Pericardium fibroblast (primary cell): Measurements from ENCODE around the gene BCL2L11. TPM values are rescaled to one million over a fixed set of nuclear protein-coding genes. Genes with fewer than 3 reads are reported as not detected.

Experiments used
- total RNA-seq: library from RNA; depleted of rRNA; stranded (reverse); fragments of >200 nt; gene quantifications from 2 replicates; pipeline ENCODE4 v1.2.3, GENCODE V29; 2015

BCL2L11 gene, protein sequence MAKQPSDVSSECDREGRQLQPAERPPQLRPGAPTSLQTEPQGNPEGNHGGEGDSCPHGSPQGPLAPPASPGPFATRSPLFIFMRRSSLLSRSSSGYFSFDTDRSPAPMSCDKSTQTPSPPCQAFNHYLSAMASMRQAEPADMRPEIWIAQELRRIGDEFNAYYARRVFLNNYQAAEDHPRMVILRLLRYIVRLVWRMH
- total RNA-seq, result 3.2 and 4.6 TPM in 2 replicates

DNA sequence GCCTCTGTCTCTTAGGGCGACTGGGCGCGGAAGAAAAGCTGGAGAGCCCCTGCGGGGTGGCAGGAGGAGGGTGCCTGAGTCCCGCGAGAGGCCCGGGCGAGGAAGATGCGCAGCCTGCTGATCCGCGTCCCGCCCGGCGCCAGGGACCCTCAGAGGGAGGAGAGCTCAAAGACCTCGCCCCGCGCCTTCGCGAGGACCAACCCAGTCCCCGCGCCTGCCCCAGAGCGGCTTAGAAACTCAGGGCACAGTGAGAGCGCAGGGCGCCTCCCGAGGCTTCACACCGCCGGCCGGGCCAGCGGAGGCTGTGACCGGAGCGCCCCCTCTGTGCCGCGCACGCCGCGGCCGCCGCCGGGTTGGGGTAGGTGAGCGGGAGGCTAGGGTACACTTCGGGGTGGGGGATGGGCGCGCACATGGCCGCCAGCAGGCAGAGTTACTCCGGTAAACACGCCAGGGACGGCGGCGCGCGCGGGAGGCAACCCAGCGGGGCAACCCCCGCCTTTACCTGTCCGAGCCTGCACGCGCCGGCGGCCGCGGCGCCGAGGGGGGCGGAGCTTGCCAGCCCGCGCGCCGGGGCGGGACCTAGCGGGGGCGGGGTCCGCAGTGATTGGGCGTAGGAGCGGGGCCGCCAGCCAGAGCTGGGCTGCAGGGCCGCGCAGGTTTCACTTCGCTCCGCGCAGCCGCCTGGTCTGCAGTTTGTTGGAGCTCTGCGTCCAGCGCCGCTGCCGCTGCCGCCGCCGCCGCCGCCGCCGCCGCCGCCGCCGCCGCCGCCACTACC is at the start of gene BCL2L11:
TSS of gene BCL2L11 (plus strand) at position 662 of the 775 bp plus-strand sequence. CDS start 2,832 bp downstream, outside the sequence.

